Heart right ventricle (tissue), 16 donors: Measurements from ENCODE around the gene CARHSP1. TPM values are rescaled to one million over a fixed set of nuclear protein-coding genes. Genes with fewer than 3 reads are reported as not detected.

Experiments used
- ATAC-seq, 8 donors: fragments of 200-7000 bp; cut with Tn5 transposase; one replicate each; pipeline ENCODE4 v1.9.1; 2020; ENCODE audit warnings: mild to moderate bottlenecking in 8 of 8, moderate library complexity in 8 of 8, moderate number of reproducible peaks in 1 of 8
- DNase-seq, 2 donors: peaks; one replicate each; pipeline ENCODE4 v3.0.0-alpha.2; 2020
- H3K27ac ChIP-seq, 10 donors: fragments of 200-600 bp; sonication (generic) in 2 of 10; one replicate each; pipeline versions ENCODE4 v1.5.0 to v1.8.0; 2020 to 2022; ENCODE audit warnings: mild to moderate bottlenecking in 3 of 10
- H3K27me3 ChIP-seq, 7 donors: fragments of 200-600 bp; one replicate each; pipeline ENCODE4 v1.8.0; 2021 to 2022; ENCODE audit warnings: mild to moderate bottlenecking in 2 of 7
- H3K36me3 ChIP-seq, 9 donors: fragments of 200-600 bp; sonication (generic) in 1 of 9; one replicate each; pipeline versions ENCODE4 v1.5.0 to v1.8.0; 2020 to 2022; ENCODE audit warnings: mild to moderate bottlenecking in 2 of 9
- H3K4me1 ChIP-seq, 9 donors: fragments of 200-600 bp; sonication (generic) in 1 of 9; one replicate each; pipeline versions ENCODE4 v1.5.0 to v1.8.0; 2020 to 2022; ENCODE audit warnings: mild to moderate bottlenecking in 4 of 9
- H3K4me3 ChIP-seq, 10 donors: fragments of 200-600 bp; sonication (generic) in 2 of 10; one replicate each; pipeline versions ENCODE4 v1.5.0 to v1.8.0; 2020 to 2022; ENCODE audit warnings: mild to moderate bottlenecking in 7 of 10, moderate library complexity in 2 of 10
- H3K9me3 ChIP-seq, 11 donors: fragments of 200-600 bp in 10 of 11; sonication (generic) in 2 of 11; one replicate each; pipeline versions ENCODE4 v1.5.0 to v1.8.0; 2013 to 2022; ENCODE audit warnings: mild to moderate bottlenecking in 2 of 11, control low read depth in 1 of 11, moderate library complexity in 1 of 11
- WGBS, 2 donors: extraction: QIAGEN DNeasy Blood & Tissue Kit; methylation state at CpG; one replicate each; pipeline ENCODE4 v1.1.7; 2013; ENCODE audit warnings: inconsistent platforms in 1 of 2; 5-methylcytosine and 5-hydroxymethylcytosine counted together
- intact Hi-C, 10 donors: fragments of 100-400 bp; cut with DNase I; formaldehyde crosslinking; loops; one replicate each; pipeline versions ENCODE4 v1.11.1 to v1.14.2; 2022
- polyA plus RNA-seq, 2 donors: library from polyadenylated mRNA; stranded (reverse); fragments of 200-250 nt; gene quantifications; one replicate each; pipeline ENCODE4 v1.2.3, GENCODE V29; 2013
- total RNA-seq, 10 donors: library from RNA; stranded (reverse); fragmentation: NEBNext Ultra II Directional in 3 of 10; extraction: Animal tissue kit (Norgen Biotek cat#: 25700) in 3 of 10; gene quantifications; one replicate each; pipeline versions ENCODE4 v1.2.1 to v1.2.4, GENCODE V29; 2021 to 2023
- TF ChIP-seq, protein P1 (sequence below), 9 donors: fragments of 200-600 bp; sonication (generic) in 2 of 9; IDR thresholded peaks; one replicate each; pipeline versions ENCODE4 v1.5.0 to v1.8.0; 2021 to 2022; ENCODE audit warnings: antibody characterized with exemption in 9 of 9, mild to moderate bottlenecking in 5 of 9, moderate library complexity in 1 of 9
- donor health status: Arrhythmogenic right ventricular cardiomyopathy.
- donor health status: ischemic (EF 13 %, LVEDD 7.1; RV severe dilation, severe dysfunction).
- donor health status: healthy with polysubstance abuse.
- donor health status: DM: no; HTN: yes; CAD: no.
- donor health status: DM: no; HTN: no; CAD: no.
- donor health status: ischemic (EF 25% LVEDD 6.9; RV normal size, moderate dysfunction).
- donor health status: ischemic (EF 25% LVEDD 5.7; RV mildly dilated, moderate dysfunction).
- donor health status: healthy.
- donor health status: DM: yes; HTN: yes; CAD: no.
- donor health status: Ischemic cardiomyopathy.
- donor health status: ischemic (EF 35%, LVEDD 5.7; RV mildly dilated, moderate dysfunction).
- donor health status: nonischemic (EF 11% LVEDD 7.7; RV severe dilation, severe dysfunction).
- donor health status: DM: yes; HTN: yes; CAD: no.
- donor health status: PGD.
- donor health status: ischemic (EF 29% LVEDD 5.4; RV normal size, mild dysfunction).
- donor health status: nonischemic (EF 23%, LVEDD 6.1; RV moderate dilation, normal function).

Gene CARHSP1
- total and polyA plus RNA-seq, 12 donors = 12.7 to 76.3 (median 28.8) TPM

DNA sequence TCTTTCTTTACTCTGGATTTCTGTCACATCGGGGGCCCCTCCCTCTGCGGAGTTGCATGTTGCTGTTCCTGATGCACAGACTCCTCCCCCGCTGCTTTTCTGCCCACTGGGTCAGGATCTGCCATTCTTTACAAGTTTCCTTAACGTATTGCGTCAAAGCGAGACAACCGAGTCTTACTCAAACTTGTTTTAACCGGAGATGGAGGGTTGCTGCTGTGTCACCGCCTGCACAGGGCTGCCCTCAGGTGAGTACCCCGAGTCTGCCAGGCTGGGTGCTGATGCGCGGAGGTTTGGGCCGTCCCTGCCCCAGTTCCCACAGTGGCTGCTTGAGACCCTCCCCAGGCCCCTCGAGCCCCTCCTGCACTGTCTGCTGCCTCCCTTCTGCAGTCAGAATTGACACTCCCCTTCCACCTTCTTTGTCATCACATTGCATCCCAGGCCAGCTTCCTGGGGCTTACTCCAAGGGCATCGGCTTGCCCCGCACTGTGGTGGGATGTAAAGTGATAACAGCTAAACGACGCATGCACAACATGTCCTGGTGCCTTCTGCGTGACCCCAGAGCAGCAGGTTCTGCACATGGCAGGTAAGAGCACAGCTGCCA lies 19.3 kb downstream of the CARHSP1 start:
- intact Hi-C loops = no loop called here
- Histone ChIP-seq H3K27ac (peak overlapping the region in 9 of 10 donors; percentile 38 to 79 (median 61)), H3K9me3 (no peaks in the 10 kb centered on the region), H3K27me3 (no peaks in the 10 kb centered on the region), H3K4me1 (peaks cover 4 to 49% (median 34%) of the 10 kb centered on the region in 9 donors), H3K4me3 (no peak overlapping the region), H3K36me3 (peaks cover 0 to 80% (median 26%) of the 10 kb centered on the region in 9 donors)
- 80 to 84% methylated on average over 19 of the region's 19 CpGs for WGBS, 2 donors
- peak in 1 of 2 donors; percentile 2 for DNase-seq
- no peak for ATAC-seq
- TF ChIP-seq, protein P1, sequence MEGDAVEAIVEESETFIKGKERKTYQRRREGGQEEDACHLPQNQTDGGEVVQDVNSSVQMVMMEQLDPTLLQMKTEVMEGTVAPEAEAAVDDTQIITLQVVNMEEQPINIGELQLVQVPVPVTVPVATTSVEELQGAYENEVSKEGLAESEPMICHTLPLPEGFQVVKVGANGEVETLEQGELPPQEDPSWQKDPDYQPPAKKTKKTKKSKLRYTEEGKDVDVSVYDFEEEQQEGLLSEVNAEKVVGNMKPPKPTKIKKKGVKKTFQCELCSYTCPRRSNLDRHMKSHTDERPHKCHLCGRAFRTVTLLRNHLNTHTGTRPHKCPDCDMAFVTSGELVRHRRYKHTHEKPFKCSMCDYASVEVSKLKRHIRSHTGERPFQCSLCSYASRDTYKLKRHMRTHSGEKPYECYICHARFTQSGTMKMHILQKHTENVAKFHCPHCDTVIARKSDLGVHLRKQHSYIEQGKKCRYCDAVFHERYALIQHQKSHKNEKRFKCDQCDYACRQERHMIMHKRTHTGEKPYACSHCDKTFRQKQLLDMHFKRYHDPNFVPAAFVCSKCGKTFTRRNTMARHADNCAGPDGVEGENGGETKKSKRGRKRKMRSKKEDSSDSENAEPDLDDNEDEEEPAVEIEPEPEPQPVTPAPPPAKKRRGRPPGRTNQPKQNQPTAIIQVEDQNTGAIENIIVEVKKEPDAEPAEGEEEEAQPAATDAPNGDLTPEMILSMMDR (IDR thresholded peaks at IDR 0.05) = no peak

DNA sequence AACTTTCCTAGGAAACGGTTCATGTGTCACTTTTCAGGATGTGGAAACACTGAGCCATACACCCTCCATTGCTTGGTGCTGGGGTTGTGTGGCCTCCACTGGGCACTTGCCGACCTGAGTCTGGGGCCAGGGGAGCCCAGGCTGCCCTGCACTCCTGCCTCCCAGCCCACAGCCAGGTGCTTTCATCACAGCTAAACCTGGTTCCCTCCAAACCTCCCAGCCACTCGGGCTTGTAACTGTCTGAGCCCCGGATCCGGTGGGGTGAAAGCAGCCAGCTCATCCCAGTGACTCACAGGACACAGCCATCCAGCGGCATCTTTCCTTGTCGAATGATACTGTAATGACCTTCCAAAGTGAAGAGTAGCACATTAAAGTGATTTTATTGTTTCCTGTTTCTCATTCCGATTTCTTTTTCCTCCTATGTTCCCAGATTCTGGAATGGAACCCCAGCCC lies 19.8 kb downstream of the CARHSP1 start:
- intact Hi-C loops = no loop called here
- 78 to 86% methylated on average over 8 of the region's 8 CpGs for WGBS, 2 donors
- H3K27me3 ChIP-seq = no peaks in the 10 kb centered on the region
- TF ChIP-seq, protein P1 (IDR thresholded peaks at IDR 0.05) = no peak
- DNase-seq (peak in 1 of 2 donors; percentile 2), ATAC-seq (no peak)
- H3K27ac ChIP-seq = peak overlapping the region in 3 of 10 donors; percentile 30 to 69 (median 59)
- peaks cover 0 to 74% (median 22%) of the 10 kb centered on the region in 9 donors for H3K36me3 ChIP-seq
- peaks cover 4 to 45% (median 34%) of the 10 kb centered on the region in 9 donors for H3K4me1 ChIP-seq
- H3K4me3 ChIP-seq = no peak overlapping the region
- no peaks in the 10 kb centered on the region for H3K9me3 ChIP-seq

DNA sequence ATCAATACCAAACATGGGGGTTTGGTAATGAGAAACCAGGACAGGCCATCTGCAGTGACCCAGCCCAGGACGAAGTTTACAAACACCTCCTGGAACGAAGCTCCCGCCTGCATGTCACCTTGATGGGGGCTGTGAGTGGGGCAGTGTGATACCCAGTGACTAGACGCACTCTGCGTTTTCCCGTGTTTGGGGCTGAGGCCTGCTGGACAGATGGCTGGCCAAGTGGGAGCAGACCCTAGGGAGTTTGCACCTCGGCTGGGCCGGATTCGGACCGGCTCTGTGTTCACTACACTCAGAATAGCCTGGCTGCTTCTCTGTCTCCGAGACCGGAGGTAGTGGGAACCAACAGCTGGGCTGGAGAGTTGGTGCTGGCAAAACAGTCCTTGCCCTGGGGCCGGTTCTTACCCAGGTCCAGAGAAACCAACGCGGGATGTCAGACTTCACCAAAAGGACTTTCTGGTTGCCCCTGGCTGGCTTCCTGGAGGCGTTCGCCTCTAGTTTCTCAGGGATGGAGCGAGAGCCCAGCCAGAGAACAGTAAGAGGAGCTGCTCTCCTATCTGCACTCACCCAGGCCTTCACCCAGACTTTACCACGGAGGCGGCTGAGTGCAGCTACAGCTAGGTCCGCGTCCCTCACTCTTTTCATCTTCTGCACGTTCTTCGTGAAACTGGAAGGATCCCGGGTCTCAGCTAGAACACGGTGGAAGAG lies 20.4 kb downstream of the CARHSP1 start:
- no peak for ATAC-seq
- Histone ChIP-seq H3K4me1 (peaks cover 4 to 42% (median 33%) of the 10 kb centered on the region in 9 donors), H3K27me3 (no peaks in the 10 kb centered on the region), H3K9me3 (no peaks in the 10 kb centered on the region), H3K27ac (peak overlapping the region in 2 of 10 donors; percentile 20 to 59), H3K4me3 (no peak overlapping the region), H3K36me3 (peaks cover 0 to 69% (median 22%) of the 10 kb centered on the region in 9 donors)
- WGBS, 2 donors = 85 to 90% methylated on average over 26 of the region's 26 CpGs
- intact Hi-C loops = no loop called here
- TF ChIP-seq, protein P1 (IDR thresholded peaks at IDR 0.05) = no peak
- peak in 1 of 2 donors; percentile 3 for DNase-seq

DNA sequence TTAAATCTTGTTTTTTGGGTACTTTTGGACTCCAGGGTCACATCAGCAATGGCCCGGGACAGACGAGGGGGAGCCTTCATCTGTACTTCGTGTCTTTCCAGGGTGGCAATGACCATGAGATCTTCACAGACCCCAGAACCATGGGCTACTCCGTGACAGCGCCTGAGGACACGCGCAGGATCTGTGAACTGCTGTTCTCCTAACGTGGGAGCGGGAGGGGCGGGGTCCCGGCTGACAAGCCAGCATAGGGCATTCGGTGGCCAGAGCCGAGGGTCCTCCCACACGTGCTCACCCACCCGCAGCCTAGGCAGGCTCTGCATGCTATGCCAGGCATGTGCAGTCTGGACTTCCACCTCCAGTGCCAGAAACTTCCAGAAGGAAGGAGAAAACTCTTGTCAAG lies 21.2 kb downstream of the CARHSP1 start:
- intact Hi-C loops = no loop called here
- peaks cover 4 to 39% (median 28%) of the 10 kb centered on the region in 9 donors for H3K4me1 ChIP-seq
- H3K9me3 ChIP-seq = no peaks in the 10 kb centered on the region
- no peak overlapping the region for H3K27ac ChIP-seq
- TF ChIP-seq, protein P1 (IDR thresholded peaks at IDR 0.05) = no peak
- ATAC-seq (no peak), DNase-seq (peak in 1 of 2 donors; percentile 4)
- H3K4me3 ChIP-seq = no peak overlapping the region
- H3K27me3 ChIP-seq = no peaks in the 10 kb centered on the region
- 87 to 93% methylated on average over 15 of the region's 15 CpGs for WGBS, 2 donors
- peaks cover 0 to 61% (median 22%) of the 10 kb centered on the region in 9 donors for H3K36me3 ChIP-seq
